ENCODE measurements around the gene IL2RA. TPM values are rescaled to one million over a fixed set of nuclear protein-coding genes. Genes with fewer than 3 reads are reported as not detected.
"Not testable (repeated sequence)": the region's sequence is repeated elsewhere in the genome, so short reads cannot be mapped to it uniquely, and the experiment has no call there.

Gene IL2RA
- total RNA-seq, 1 donor from 2014 or later: 459 TPM

GRCh38 chr10:6044751-6045313 lies 17.3 kb downstream of the IL2RA start:
- intact Hi-C loops (cut with micrococcal nuclease): loop anchor here (2.0 kb wide), 1 partner anchor 14 kb away; no protein-coding TSS in a partner anchor

- intact Hi-C loops (cut with micrococcal nuclease): loop anchor here (2.0 kb wide), 1 partner anchor 15 kb away; no protein-coding TSS in a partner anchor
Observed at GRCh38 chr10:6044060-6044459, 18.1 kb downstream of the IL2RA start.

GRCh38 chr10:6043377-6043776 lies 18.8 kb downstream of the IL2RA start:
- intact Hi-C loops (cut with micrococcal nuclease): not testable (repeated sequence)

- intact Hi-C loops (cut with micrococcal nuclease): no loop called here
Observed at GRCh38 chr10:6040205-6040604, 22.0 kb downstream of the IL2RA start.

- intact Hi-C loops (cut with micrococcal nuclease): loop anchor here (2.0 kb wide), 1 partner anchor 63 kb away; the partner anchor contains the start of gene IL15RA
Observed at GRCh38 chr10:6039711-6040110, 22.5 kb downstream of the IL2RA start.

- intact Hi-C loops (cut with micrococcal nuclease): loop anchor here (1.0 to 2.0 kb wide), 2 partner anchors 8 to 61 kb away; partner anchors contain the start of gene IL15RA
Observed at GRCh38 chr10:6038071-6038631, 24.0 kb downstream of the IL2RA start.

GRCh38 chr10:6037422-6037821 lies 24.7 kb downstream of the IL2RA start:
- intact Hi-C loops (cut with micrococcal nuclease): no loop called here

- intact Hi-C loops (cut with micrococcal nuclease): no loop called here
Observed at GRCh38 chr10:6036861-6037321, 25.3 kb downstream of the IL2RA start.

GRCh38 chr10:6035931-6036575 lies 26.1 kb downstream of the IL2RA start:
- intact Hi-C loops (cut with micrococcal nuclease): no loop called here

GRCh38 chr10:6035101-6035834 lies 26.9 kb downstream of the IL2RA start:
- intact Hi-C loops (cut with micrococcal nuclease): no loop called here

- intact Hi-C loops (cut with micrococcal nuclease): no loop called here
Observed at GRCh38 chr10:6034371-6034770, 27.8 kb downstream of the IL2RA start.

GRCh38 chr10:6033954-6034353 lies 28.2 kb downstream of the IL2RA start:
- intact Hi-C loops (cut with micrococcal nuclease): no loop called here

GRCh38 chr10:6030940-6031339 lies 31.2 kb downstream of the IL2RA start:
- intact Hi-C loops (cut with micrococcal nuclease): no loop called here

- intact Hi-C loops (cut with micrococcal nuclease): no loop called here
Observed at GRCh38 chr10:6030217-6030616, 31.9 kb downstream of the IL2RA start.

GRCh38 chr10:6027929-6028328 lies 34.2 kb downstream of the IL2RA start:
- intact Hi-C loops (cut with micrococcal nuclease): no loop called here

GRCh38 chr10:6025683-6026255 lies 36.4 kb downstream of the IL2RA start:
- intact Hi-C loops (cut with micrococcal nuclease): no loop called here

GRCh38 chr10:6024334-6024682 lies 37.9 kb downstream of the IL2RA start:
- intact Hi-C loops (cut with micrococcal nuclease): no loop called here

- intact Hi-C loops (cut with micrococcal nuclease): no loop called here
Observed at GRCh38 chr10:6023661-6024333, 38.4 kb downstream of the IL2RA start.

- intact Hi-C loops (cut with micrococcal nuclease): no loop called here
Observed at GRCh38 chr10:6022660-6023059, 39.5 kb downstream of the IL2RA start.

GRCh38 chr10:6020826-6021225 lies 41.3 kb downstream of the IL2RA start:
- intact Hi-C loops (cut with micrococcal nuclease): no loop called here

- intact Hi-C loops (cut with micrococcal nuclease): no loop called here
Observed at GRCh38 chr10:6019796-6020195, 42.4 kb downstream of the IL2RA start.

Data from T-helper 1 cell treated with Interleukin-12 subunit alpha and Interleukin-12 subunit beta and Interleukin-4 antibody, amounts not matched to agents 30 ng/mL and 1 ng/mL, for 36 hours (primary cell).